H1 (cell line): ENCODE measurements around the gene PRR7. TPM values are rescaled to one million over a fixed set of nuclear protein-coding genes. Genes with fewer than 3 reads are reported as not detected.

Experiments
- CTCF ChIA-PET: fragments of 300-600 bp; sonication (Branson Sonifier 250); formaldehyde crosslinking; loops from one replicate; lab custom pipeline; 2021; ENCODE audit not compliant: partially characterized antibody; lab: Charles Lee
- POLR2A ChIA-PET: fragments of 300-600 bp; sonication (Branson Sonifier 250); formaldehyde crosslinking; loops from one replicate; lab custom pipeline; 2021; ENCODE audit warnings: inconsistent platforms; ENCODE audit not compliant: partially characterized antibody; lab: Charles Lee
- DNase-seq, 2 experiments: peaks; one replicate each; pipeline versions ENCODE4 v3.0.0 to v3.0.0-alpha.2; 2010 to 2022; ENCODE audit warnings: low spot score in 2 of 2, low read depth in 1 of 2, mixed read lengths in 1 of 2
- FAIRE-seq: peaks from 2 replicates; lab custom pipeline; 2011; peaks lifted over from hg19 to GRCh38; lab: Jason Lieb, UNC
- H2AFZ ChIP-seq: 2 replicates; pipeline ENCODE4 v1.8.1; 2012; ENCODE audit warnings: low read length, inconsistent platforms
- H2AK5ac ChIP-seq: 2 replicates; pipeline ENCODE4 v1.6.1; 2013; ENCODE audit warnings: low read depth, low read length
- H2BK120ac ChIP-seq: replicated peaks from 2 replicates; pipeline ENCODE3; 2013; ENCODE audit warnings: low read depth, low read length, inconsistent platforms
- H2BK12ac ChIP-seq: 2 replicates; pipeline ENCODE4 v1.6.1; 2013; ENCODE audit warnings: low read depth, low read length
- H2BK15ac ChIP-seq: 2 replicates; pipeline ENCODE4 v1.6.1; 2013; ENCODE audit warnings: low read length
- H2BK20ac ChIP-seq: 2 replicates; pipeline ENCODE4 v1.6.1; 2013; ENCODE audit warnings: low read length
- H2BK5ac ChIP-seq: 2 replicates; pipeline ENCODE4 v1.6.1; 2013; ENCODE audit warnings: low read depth, low read length
- H3K14ac ChIP-seq: 2 replicates; pipeline ENCODE4 v1.6.1; 2013; ENCODE audit warnings: inconsistent platforms; ENCODE audit not compliant: insufficient read length
- H3K18ac ChIP-seq: 2 replicates; pipeline ENCODE4 v1.6.1; 2013; ENCODE audit warnings: low read length; ENCODE audit errors: extremely low read depth
- H3K23ac ChIP-seq: 2 replicates; pipeline ENCODE4 v1.6.1; 2013; ENCODE audit warnings: inconsistent platforms; ENCODE audit not compliant: insufficient read length
- H3K23me2 ChIP-seq: 2 replicates; pipeline ENCODE4 v1.6.1; 2013; ENCODE audit warnings: low read depth, low read length
- H3K27ac ChIP-seq: 2 replicates; pipeline ENCODE4 v1.6.1; 2011; ENCODE audit warnings: low read depth, low read length, inconsistent platforms
- H3K27me3 ChIP-seq, 4 experiments: replicated peaks in 1 of 4; 1 replicate in 1 of 4; 2 replicates in 3 of 4; pipeline versions ENCODE4 v1.6.1 to v1.8.1; 2011 to 2013; ENCODE audit warnings: low read length in 3 of 4, mild to moderate bottlenecking in 3 of 4, inconsistent platforms in 2 of 4, mixed read lengths in 2 of 4, moderate library complexity in 1 of 4; ENCODE audit not compliant: control insufficient read depth in 3 of 4, insufficient read depth in 3 of 4; ENCODE audit errors: extremely low read depth in 1 of 4
- H3K36me3 ChIP-seq, 4 experiments: 2 replicates each; pipeline versions ENCODE4 v1.6.1 to v1.8.1; 2011 to 2013; ENCODE audit warnings: mild to moderate bottlenecking in 4 of 4, low read length in 3 of 4, moderate library complexity in 2 of 4, control low read depth in 1 of 4, inconsistent platforms in 1 of 4; ENCODE audit not compliant: insufficient read depth in 4 of 4, control insufficient read depth in 2 of 4
- H3K4ac ChIP-seq: replicated peaks from 2 replicates; pipeline ENCODE3; 2013; ENCODE audit warnings: low read length, low read depth, mixed read lengths, inconsistent platforms; ENCODE audit not compliant: insufficient read length
- H3K4me1 ChIP-seq, 4 experiments: replicated peaks in 1 of 4; 1 replicate in 1 of 4; 2 replicates in 3 of 4; pipeline versions ENCODE4 v1.6.1 to v1.8.1; 2011 to 2013; ENCODE audit warnings: low read length in 3 of 4, inconsistent platforms in 2 of 4, mixed read lengths in 1 of 4; ENCODE audit not compliant: insufficient read depth in 4 of 4, control insufficient read depth in 3 of 4
- H3K4me2 ChIP-seq, 2 experiments: 2 replicates each; pipeline versions ENCODE4 v1.6.1 to v1.8.1; 2011 to 2013; ENCODE audit warnings: low read depth in 2 of 2, low read length in 2 of 2, control low read depth in 1 of 2, inconsistent platforms in 1 of 2, mild to moderate bottlenecking in 1 of 2; ENCODE audit not compliant: insufficient read depth in 1 of 2
- H3K4me3 ChIP-seq, 4 experiments: fragments of 200-600, 300-600 bp in 1 of 4; sonication (generic), shearing (Covaris generic), sonication (Bioruptor Twin) in 1 of 4; 2 replicates each; pipeline versions ENCODE4 v1.5.1 to v1.8.1; 2011 to 2016; ENCODE audit warnings: low read length in 4 of 4, low read depth in 3 of 4, control low read depth in 2 of 4, inconsistent platforms in 2 of 4, mild to moderate bottlenecking in 2 of 4, mixed read lengths in 1 of 4, moderate library complexity in 1 of 4; ENCODE audit not compliant: insufficient read depth in 2 of 4; ENCODE audit errors: extremely low read depth in 1 of 4
- H3K56ac ChIP-seq: replicated peaks from 2 replicates; pipeline ENCODE3; 2013; ENCODE audit warnings: low read depth, mild to moderate bottlenecking, mixed read lengths, low read length, inconsistent platforms; ENCODE audit not compliant: insufficient read length
- H3K79me1 ChIP-seq: 2 replicates; pipeline ENCODE4 v1.6.1; 2013; ENCODE audit warnings: low read depth, low read length, control low read depth
- H3K79me2 ChIP-seq, 2 experiments: 2 replicates each; pipeline versions ENCODE4 v1.6.1 to v1.8.1; 2012 to 2013; ENCODE audit warnings: low read length in 2 of 2, mild to moderate bottlenecking in 2 of 2, inconsistent platforms in 1 of 2; ENCODE audit not compliant: insufficient read depth in 2 of 2, control insufficient read depth in 1 of 2
- H3K9ac ChIP-seq, 4 experiments: replicated peaks in 1 of 4; 1 replicate in 1 of 4; 2 replicates in 3 of 4; pipeline versions ENCODE4 v1.6.1 to v1.8.1; 2011 to 2013; ENCODE audit warnings: low read depth in 3 of 4, low read length in 3 of 4, control low read depth in 2 of 4, mild to moderate bottlenecking in 2 of 4, moderate library complexity in 2 of 4, inconsistent platforms in 1 of 4; ENCODE audit errors: extremely low read depth in 1 of 4
- H3K9me3 ChIP-seq, 2 experiments: 2 replicates each; pipeline versions ENCODE4 v1.6.1 to v1.8.1; 2012 to 2013; ENCODE audit warnings: mild to moderate bottlenecking in 2 of 2, moderate library complexity in 2 of 2, control low read depth in 1 of 2, inconsistent platforms in 1 of 2, low read depth in 1 of 2, low read length in 1 of 2, mixed read lengths in 1 of 2; ENCODE audit not compliant: insufficient read depth in 2 of 2
- H4K20me1 ChIP-seq, 2 experiments: replicated peaks in 1 of 2; 2 replicates each; pipeline versions ENCODE3 to v1.8.1; 2011 to 2013; ENCODE audit warnings: inconsistent platforms in 2 of 2, low read length in 2 of 2, mild to moderate bottlenecking in 1 of 2; ENCODE audit not compliant: insufficient read depth in 2 of 2, control insufficient read depth in 1 of 2
- H4K5ac ChIP-seq: 2 replicates; pipeline ENCODE4 v1.6.1; 2013; ENCODE audit warnings: low read length, low read depth, mixed read lengths, inconsistent platforms; ENCODE audit not compliant: insufficient read length
- H4K8ac ChIP-seq: 2 replicates; pipeline ENCODE4 v1.8.0; 2013; ENCODE audit warnings: mild to moderate bottlenecking, moderate library complexity, low read length, inconsistent platforms; ENCODE audit not compliant: insufficient read depth; ENCODE audit errors: extremely low read depth
- H4K91ac ChIP-seq: replicated peaks from 2 replicates; pipeline ENCODE3; 2013; ENCODE audit warnings: low read length, mixed read lengths, inconsistent platforms; ENCODE audit not compliant: insufficient read length
- EZH2 ChIP-seq: fragments of 200-600 bp; sonication (generic); IDR thresholded peaks from 2 replicates; pipeline ENCODE4 v1.7.1; 2012; ENCODE audit warnings: low read depth, mild to moderate bottlenecking, moderate library complexity, low read length, inconsistent platforms; ENCODE audit not compliant: severe bottlenecking
- HDAC6 ChIP-seq: IDR thresholded peaks from one replicate; pipeline ENCODE4 v1.7.1; 2012; ENCODE audit warnings: low read depth, mild to moderate bottlenecking, inconsistent platforms, low read length, moderate library complexity
- POLR2A ChIP-seq, 2 experiments: IDR thresholded peaks; 1 replicate in 1 of 2; 2 replicates in 1 of 2; pipeline ENCODE4 v1.6.1; 2011; ENCODE audit warnings: low read depth in 2 of 2, low read length in 2 of 2, mild to moderate bottlenecking in 2 of 2; ENCODE audit errors: control extremely low read depth in 1 of 2
- SAP30 ChIP-seq: fragments of 300-600 bp; sonication (generic); IDR thresholded peaks from 2 replicates; pipeline ENCODE4 v1.7.1; 2012; ENCODE audit warnings: low read length, moderate library complexity, mild to moderate bottlenecking, inconsistent platforms; ENCODE audit not compliant: insufficient read depth, insufficient replicate concordance
- SP4 ChIP-seq: IDR thresholded peaks from 2 replicates; pipeline ENCODE4 v1.6.1; 2012; ENCODE audit warnings: low read length, inconsistent platforms
- YY1 ChIP-seq: IDR thresholded peaks from 2 replicates; pipeline ENCODE4 v1.6.1; 2011; ENCODE audit warnings: low read depth, mild to moderate bottlenecking, low read length
- ZNF274 ChIP-seq: IDR thresholded peaks from 2 replicates; pipeline ENCODE4 v1.7.0; 2012; ENCODE audit warnings: low read length, borderline replicate concordance; ENCODE audit errors: extremely low read depth
- WGBS, 2 experiments: shearing (Covaris generic) in 1 of 2; methylation state at CpG; one replicate each; pipeline versions ENCODE4 v1.1.6 to v1.1.7; 2013 to 2015; ENCODE audit warnings: low lambda C conversion rate in 2 of 2, mixed read lengths in 2 of 2, inconsistent platforms in 1 of 2, low coverage in 1 of 2, missing lambda C conversion rate in 1 of 2; ENCODE audit not compliant: insufficient replicate concordance in 2 of 2, insufficient coverage in 1 of 2, insufficient read length in 1 of 2; ENCODE audit errors: extremely low coverage in 1 of 2, missing lambda C conversion rate in 1 of 2; 5-methylcytosine and 5-hydroxymethylcytosine counted together
- polyA plus RNA-seq, 7 experiments: library from polyadenylated mRNA; depleted of rRNA in 3 of 7; stranded (reverse) in 5 of 7; unstranded in 2 of 7; fragments of >200 nt in 5 of 7; fragments of 200-250 nt in 2 of 7; gene quantifications; 1 replicate in 5 of 7; 2 replicates in 1 of 7; 4 replicates in 1 of 7; pipeline versions ENCODE4 v1.2.1 to v1.2.3, GENCODE V29; 2011 to 2013; ENCODE audit warnings: missing spikeins in 2 of 7, mixed read lengths in 2 of 7
- total RNA-seq: library from RNA; stranded (reverse); fragmentation: NEBNext Ultra II Directional; extraction: Animal tissue kit (Norgen Biotek cat#: 25700); gene quantifications from 2 replicates; pipeline ENCODE4 v1.2.1, GENCODE V29; 2021

The PRR7 gene
- total and polyA plus RNA-seq, 2 of the 8 experiments (the other 6 are each of a cell fraction or from before 2014, with no cell fraction given), result 8.0 to 11.8 TPM

DNA sequence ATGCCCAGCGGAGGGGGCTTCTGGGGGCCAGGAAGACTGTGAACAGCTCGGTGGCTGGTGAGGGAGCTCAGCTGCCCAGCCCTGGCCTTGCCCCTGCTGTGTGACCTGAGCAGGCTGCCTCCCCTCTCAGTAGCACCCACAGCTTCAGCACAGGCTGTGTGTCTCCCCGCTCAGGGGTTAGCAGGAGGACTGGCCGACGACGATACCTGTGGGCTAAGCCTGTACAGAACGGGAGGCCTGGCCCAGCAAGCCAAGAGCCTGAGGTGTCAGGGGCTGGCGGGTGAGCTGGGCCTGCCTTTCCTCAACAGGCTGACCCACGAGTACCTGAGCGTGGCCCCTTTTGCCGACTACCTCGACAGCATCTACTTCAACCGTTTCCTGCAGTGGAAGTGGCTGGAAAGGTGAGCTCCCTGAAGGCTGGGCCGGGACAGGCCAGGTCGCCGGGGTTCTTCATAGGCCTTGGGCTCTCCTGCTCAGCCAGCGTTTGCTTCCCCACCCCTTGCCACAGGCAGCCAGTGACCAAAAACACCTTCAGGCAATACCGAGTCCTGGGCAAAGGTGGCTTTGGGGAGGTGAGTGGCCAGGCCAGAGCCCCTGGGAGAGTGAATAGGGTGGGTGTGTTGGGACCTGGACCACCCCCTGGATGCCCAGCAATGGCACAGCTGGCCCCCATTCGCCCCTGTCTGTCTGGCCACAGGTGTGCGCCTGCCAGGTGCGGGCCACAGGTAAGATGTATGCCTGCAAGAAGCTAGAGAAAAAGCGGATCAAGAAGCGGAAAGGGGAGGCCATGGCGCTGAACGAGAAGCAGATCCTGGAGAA is 13.6 kb upstream of the PRR7 start:
- Histone ChIP-seq H3K36me3 (peaks cover 7 to 43% (median 28%) of the 10 kb centered on the region in 4 experiments; a peak in 6 of 8 replicates), H4K8ac (no peak overlapping the region), H4K20me1 (peaks cover 13 to 19% of the 10 kb centered on the region in 2 experiments), H2BK120ac (no peak overlapping the region), H2BK20ac (no peak overlapping the region), H2BK12ac (no peak overlapping the region), H4K5ac (no peak overlapping the region), H3K4me3 (no peak overlapping the region), H3K14ac (no peak overlapping the region), H3K9ac (no peak overlapping the region), H2AK5ac (no peak overlapping the region), H3K79me2 (peaks cover 0 to 15% of the 10 kb centered on the region in 2 experiments; a peak in 1 of 4 replicates), H2BK15ac (no peak overlapping the region), H4K91ac (no peak overlapping the region), H3K4me1 (peaks cover 0 to 6% (median 1%) of the 10 kb centered on the region in 4 experiments; a peak in 2 of 7 replicates), H3K79me1 (peaks cover 10% of the 10 kb centered on the region), H3K27me3 (no peaks in the 10 kb centered on the region)
- no peak for FAIRE-seq
- CTCF ChIA-PET, result interaction anchor here (0.9 to 5.3 kb wide), 8 partner anchors 11 to 56 kb away, joined by 3 to 34 read pairs (median 4); partner anchors contain the start of gene F12
- TF ChIP-seq EZH2 (no peak), SP4 (no peak), HDAC6 (no peak), SAP30 (no peak), ZNF274 (no peak), YY1 (no peak), POLR2A (IDR thresholded peaks at IDR 0.05; ENCODE audit: control extremely low read depth in 1 of 2, low read depth in 2 of 2, low read length in 2 of 2) (no peak)
- TF ChIP-seq, all 59 proteins: peak for 0
- POLR2A ChIA-PET, result interaction anchor here (0.6 to 24.2 kb wide), 3 partner anchors 12 to 61 kb away, joined by 3 to 460 read pairs (median 7); partner anchors contain the start of gene PRR7
- H3K23me2 ChIP-seq, result no peaks in the 10 kb centered on the region
- H2BK5ac ChIP-seq, result no peak overlapping the region
- no peak overlapping the region for H3K18ac ChIP-seq
- no peak overlapping the region for H2AFZ ChIP-seq
- no peak overlapping the region for H3K27ac ChIP-seq
- WGBS, 2 experiments, result 92% methylated on average over 21 of the region's 25 CpGs; no CpG with 5 or more reads in 1 of the 2 experiments
- no peak overlapping the region for H3K56ac ChIP-seq
- no peak overlapping the region for H3K4me2 ChIP-seq
- DNase-seq, result no peak
- H3K9me3 ChIP-seq, result no peaks in the 10 kb centered on the region
- no peak overlapping the region for H3K4ac ChIP-seq
- no peak overlapping the region for H3K23ac ChIP-seq
